CD8-positive, alpha-beta memory T cell (primary cell): ENCODE measurements around the gene SERPINB6. TPM values are rescaled to one million over a fixed set of nuclear protein-coding genes. Genes with fewer than 3 reads are reported as not detected.

Source experiments
- polyA plus RNA-seq: library from polyadenylated mRNA; unstranded; fragments of 300-500 nt; fragmentation: Illumina TruSeq; gene quantifications from one replicate; pipeline ENCODE4 v1.2.3, GENCODE V29; 2021
- total RNA-seq, 2 experiments: library from RNA; stranded (reverse); gene quantifications; one replicate each; pipeline ENCODE4 v1.2.3, GENCODE V29; 2021

SERPINB6 gene
- total and polyA plus RNA-seq, 3 experiments from 2014 or later, result 62.1 to 86.0 (median 66.0) TPM

Other genes starting within 250 kb of the SERPINB6 start
- gene MYLK4, start 220.6 kb downstream of the SERPINB6 start, total RNA-seq, result under 1 TPM; 0.22 to 0.24 TPM
- gene MYLK4, start 220.6 kb downstream of the SERPINB6 start, polyA plus RNA-seq, result 0.24 TPM
- 10 to 100 TPM; 58.5 to 58.7 TPM for gene WRNIP1, start 206.2 kb downstream of the SERPINB6 start, total RNA-seq
- 55.8 TPM for gene WRNIP1, start 206.2 kb downstream of the SERPINB6 start, polyA plus RNA-seq
- 10 to 100 TPM; 40.4 to 42.4 TPM for gene SERPINB1, start 129.7 kb downstream of the SERPINB6 start, total RNA-seq
- 103 TPM for gene SERPINB1, start 129.7 kb downstream of the SERPINB6 start, polyA plus RNA-seq
- 10 to 100 TPM; 63.5 to 65.1 TPM for gene SERPINB9, start 68.3 kb downstream of the SERPINB6 start, total RNA-seq
- 42.3 TPM for gene SERPINB9, start 68.3 kb downstream of the SERPINB6 start, polyA plus RNA-seq
- gene NQO2, start 28.3 kb upstream of the SERPINB6 start, total RNA-seq, result 10 to 100 TPM; 15.6 to 18.5 TPM
- gene NQO2, start 28.3 kb upstream of the SERPINB6 start, polyA plus RNA-seq, result 53.5 TPM
- gene RIPK1, start 96.9 kb upstream of the SERPINB6 start, total RNA-seq, result 10 to 100 TPM; 21.7 to 22.1 TPM
- gene RIPK1, start 96.9 kb upstream of the SERPINB6 start, polyA plus RNA-seq, result 25.1 TPM
- 10 to 100 TPM; 10.5 to 10.7 TPM for gene BPHL, start 147.1 kb upstream of the SERPINB6 start, total RNA-seq
- 6.5 TPM for gene BPHL, start 147.1 kb upstream of the SERPINB6 start, polyA plus RNA-seq
- gene TUBB2A, start 186.0 kb upstream of the SERPINB6 start, total RNA-seq, result 1 to 10 TPM; 3.5 to 3.9 TPM
- gene TUBB2A, start 186.0 kb upstream of the SERPINB6 start, polyA plus RNA-seq, result 7.3 TPM